Astrocyte of the hippocampus (primary cell): ENCODE measurements around the gene DBT.
"Not testable (repeated sequence)": the region's sequence is repeated elsewhere in the genome, so short reads cannot be mapped to it uniquely, and the experiment has no call there.

Experiments
- DNase-seq: peaks from one replicate; pipeline ENCODE4 v3.0.0; 2011; ENCODE audit warnings: low read depth, low spot score

DBT gene

GRCh38 chr1:100250807-100251206 is 1.2 kb upstream of the DBT start:
- no peak for DNase-seq

GRCh38 chr1:100250264-100250663 is 630 bp upstream of the DBT start:
- DNase-seq = no peak

DNA sequence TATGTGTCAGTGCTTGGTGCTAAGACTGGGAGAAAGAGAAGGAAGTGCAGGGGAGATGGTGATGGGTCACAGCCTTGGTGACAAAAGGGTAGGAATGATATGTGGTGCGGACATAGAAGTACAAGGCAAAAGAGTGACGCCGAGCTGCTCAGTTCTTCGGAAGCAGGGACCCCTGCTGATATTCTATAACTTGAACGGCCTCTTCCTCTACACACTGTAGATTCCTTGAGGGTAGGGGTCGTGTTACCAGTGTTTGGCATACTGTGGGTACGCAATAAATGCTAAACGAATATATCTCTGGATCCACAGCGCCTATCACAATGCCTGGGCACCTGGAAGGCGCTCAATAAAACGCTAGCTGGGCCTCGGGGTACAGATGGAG is 488 bp downstream of the DBT start:
- DNase-seq = no peak

- no peak for DNase-seq
These were observed 2.9 kb downstream of the DBT start for GRCh38 chr1:100246738-100247137.

GRCh38 chr1:100240631-100241030 is 9.0 kb downstream of the DBT start:
- no peak for DNase-seq

DNA sequence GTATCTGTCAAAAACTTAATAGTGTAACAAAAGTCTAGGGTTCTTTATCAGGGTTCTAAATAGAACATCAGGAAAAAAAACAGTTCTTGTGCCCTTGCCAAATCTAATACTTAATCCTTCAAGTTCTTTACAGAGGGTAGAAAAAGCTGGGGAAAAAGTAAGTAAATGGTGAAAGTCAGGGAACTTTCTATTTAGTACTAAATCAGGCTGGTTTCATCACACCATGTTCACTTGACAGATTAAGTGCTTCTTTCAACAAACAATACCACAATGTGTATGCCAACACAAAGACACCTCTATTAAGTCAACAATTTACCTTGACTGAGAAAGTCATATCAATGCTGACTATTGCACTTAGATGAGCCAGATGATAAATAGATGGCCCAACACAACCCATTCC is 9.7 kb downstream of the DBT start:
- DNase-seq = no peak

DNA sequence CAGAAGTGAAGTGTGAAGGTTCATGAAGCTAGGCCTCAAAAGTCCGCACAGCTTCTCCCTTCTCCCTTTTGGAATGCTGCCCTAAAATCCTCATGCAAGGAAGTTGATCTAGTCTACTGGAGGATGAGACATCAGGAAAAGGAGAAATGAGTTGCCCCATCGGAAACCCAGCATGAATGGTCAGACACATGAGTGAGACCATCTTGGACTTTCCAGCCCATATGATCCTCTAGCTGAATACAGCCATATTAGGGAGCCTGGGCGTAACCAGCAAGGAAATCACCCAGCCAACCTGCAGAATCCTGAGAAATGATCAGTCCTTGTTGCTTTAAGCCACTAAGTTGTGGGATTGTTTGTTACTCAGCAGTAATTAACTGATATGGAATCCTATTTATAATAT is 12.5 kb downstream of the DBT start:
- DNase-seq = no peak

DNA sequence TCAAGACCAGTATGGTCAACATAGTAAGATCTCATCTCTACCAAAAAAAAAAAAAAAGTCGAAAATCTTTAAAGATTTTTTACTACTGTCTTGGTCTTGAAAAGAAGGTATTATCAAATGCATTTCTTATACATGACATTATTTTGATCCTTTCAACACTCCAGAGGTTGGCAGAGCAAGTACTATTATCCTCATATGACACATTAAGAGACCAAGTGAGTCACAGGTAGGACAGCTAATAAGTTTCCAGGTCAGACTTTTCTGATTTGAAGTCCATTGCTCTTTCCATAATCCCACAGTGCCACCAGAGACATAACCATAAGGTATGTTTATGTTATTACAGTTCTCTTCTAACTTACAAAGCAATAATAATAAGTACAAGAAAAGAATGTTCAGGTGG is 15.2 kb downstream of the DBT start:
- DNase-seq = no peak

GRCh38 chr1:100233566-100233965 is 16.1 kb downstream of the DBT start:
- DNase-seq = not testable (repeated sequence)

GRCh38 chr1:100232156-100232555 is 17.5 kb downstream of the DBT start:
- no peak for DNase-seq

GRCh38 chr1:100231721-100232120 is 17.9 kb downstream of the DBT start:
- DNase-seq = no peak

GRCh38 chr1:100230765-100231164 is 18.9 kb downstream of the DBT start:
- DNase-seq = no peak

GRCh38 chr1:100229681-100230443 is 19.8 kb downstream of the DBT start:
- DNase-seq = peak; percentile 20

DNA sequence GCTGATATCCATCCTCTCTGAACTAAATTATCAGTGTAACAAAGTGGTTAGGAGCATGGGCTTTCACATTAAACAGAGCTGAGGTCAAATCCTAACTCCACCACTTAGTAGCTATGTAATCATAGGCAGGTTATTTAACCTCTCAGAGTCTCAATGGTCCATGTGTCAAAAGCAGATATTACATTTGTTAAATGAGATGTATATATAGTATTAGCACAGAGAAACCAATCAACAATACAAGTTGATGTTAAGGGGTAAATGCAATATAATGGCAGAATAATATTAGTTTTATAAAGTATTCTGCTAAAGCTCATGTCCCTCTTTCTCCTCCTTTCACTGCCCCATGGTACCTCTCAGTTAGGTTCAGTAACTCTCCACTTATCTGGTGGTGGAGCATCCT is 27.2 kb downstream of the DBT start:
- DNase-seq = no peak

GRCh38 chr1:100219883-100220282 is 29.8 kb downstream of the DBT start:
- no peak for DNase-seq

GRCh38 chr1:100219457-100219856 is 30.2 kb downstream of the DBT start:
- DNase-seq = no peak

- no peak for DNase-seq
These were observed 31.8 kb downstream of the DBT start for GRCh38 chr1:100217834-100218233.

- no peak for DNase-seq
These were observed 34.5 kb downstream of the DBT start for GRCh38 chr1:100215101-100215500.

GRCh38 chr1:100213141-100213540 is 36.5 kb downstream of the DBT start:
- DNase-seq = no peak

GRCh38 chr1:100206301-100206700 is 43.3 kb downstream of the DBT start:
- DNase-seq = no peak

GRCh38 chr1:100205593-100205992 is 44.0 kb downstream of the DBT start:
- DNase-seq = not testable (repeated sequence)

- not testable (repeated sequence) for DNase-seq
These were observed 44.5 kb downstream of the DBT start for GRCh38 chr1:100205103-100205502.

DNA sequence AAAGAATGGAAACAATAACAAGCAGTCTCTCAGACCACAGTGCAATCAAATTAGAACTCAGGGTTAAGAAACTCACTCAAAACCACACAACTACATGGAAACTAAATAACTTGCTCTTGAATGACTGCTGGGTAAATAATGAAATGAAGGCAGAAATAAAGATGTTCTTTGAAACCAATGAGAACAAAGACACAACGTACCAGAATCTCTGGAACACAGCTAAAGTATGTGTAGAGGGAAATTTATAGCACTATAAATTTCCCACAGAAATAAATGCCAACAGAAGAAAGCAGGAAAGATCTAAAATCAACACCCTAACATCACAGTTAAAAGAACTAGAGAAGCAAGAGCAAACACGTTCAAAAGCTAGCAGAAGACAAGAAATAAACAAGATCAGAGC is 46.9 kb downstream of the DBT start:
- not testable (repeated sequence) for DNase-seq

DNA sequence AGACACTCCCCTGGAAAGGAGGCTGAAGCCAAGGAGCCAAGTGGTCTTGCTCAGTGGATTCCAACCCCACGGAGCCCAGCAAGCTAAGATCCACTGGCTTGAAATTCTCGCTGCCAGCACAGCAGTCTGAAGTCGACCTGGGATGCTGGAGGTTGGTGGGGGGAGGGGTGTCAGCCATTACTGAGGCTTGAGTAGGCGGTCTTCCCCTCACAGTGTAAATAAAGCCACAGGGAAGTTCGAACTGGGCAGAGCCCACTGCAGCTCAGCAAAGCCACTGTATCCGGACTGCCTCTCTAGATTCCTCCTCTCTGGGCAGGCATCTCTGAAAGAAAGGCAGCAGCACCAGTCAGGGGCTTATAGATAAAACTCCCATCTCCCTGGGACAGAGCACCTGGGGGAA is 49.6 kb downstream of the DBT start:
- not testable (repeated sequence) for DNase-seq
